ENCODE measurements around the gene UMAD1.

- TF ChIP-seq RARB (CRISPR knock-in tag; IDR thresholded peaks at IDR 0.05) (no peak), CREB5 (CRISPR knock-in tag; IDR thresholded peaks at IDR 0.05; ENCODE audit: low read depth) (no peak), SNAI2 (CRISPR knock-in tag; IDR thresholded peaks at IDR 0.05) (no peak), ZFP3 (CRISPR knock-in tag; IDR thresholded peaks at IDR 0.05) (no peak), ZNF8 (CRISPR knock-in tag; IDR thresholded peaks at IDR 0.05) (no peak), POU6F1 (CRISPR knock-in tag; IDR thresholded peaks at IDR 0.05; ENCODE audit: borderline replicate concordance, low read depth) (no peak), PATZ1 (CRISPR knock-in tag; IDR thresholded peaks at IDR 0.05; ENCODE audit: borderline replicate concordance) (no peak), TCF4 (CRISPR knock-in tag; IDR thresholded peaks at IDR 0.05; ENCODE audit: borderline replicate concordance) (no peak), ZFP30 (CRISPR knock-in tag; IDR thresholded peaks at IDR 0.05) (no peak)
Observed at GRCh38 chr7:7668706-7669105, 28.2 kb downstream of the UMAD1 start.

Data from SK-N-SH treated with all-trans-retinoic acid at 6 μM for 48 hours (cell line).